DMS153 treated with DMSO at 0.1 percent for 48 hours (cell line): ENCODE data around the gene SLC34A1.
"Not testable (repeated sequence)": the region's sequence is repeated elsewhere in the genome, so short reads cannot be mapped to it uniquely, and the experiment has no call there.

ENCODE experiments used
- DNase-seq: peaks from one replicate; lab custom pipeline; 2025; ENCODE audit not compliant: unreplicated experiment; lab: John Stamatoyannopoulos, UW

Gene SLC34A1

GRCh38 chr5:177367981-177368868 is 16.0 kb upstream of the SLC34A1 start:
- no peak for DNase-seq

GRCh38 chr5:177368869-177369644 is 15.2 kb upstream of the SLC34A1 start:
- no peak for DNase-seq

DNA sequence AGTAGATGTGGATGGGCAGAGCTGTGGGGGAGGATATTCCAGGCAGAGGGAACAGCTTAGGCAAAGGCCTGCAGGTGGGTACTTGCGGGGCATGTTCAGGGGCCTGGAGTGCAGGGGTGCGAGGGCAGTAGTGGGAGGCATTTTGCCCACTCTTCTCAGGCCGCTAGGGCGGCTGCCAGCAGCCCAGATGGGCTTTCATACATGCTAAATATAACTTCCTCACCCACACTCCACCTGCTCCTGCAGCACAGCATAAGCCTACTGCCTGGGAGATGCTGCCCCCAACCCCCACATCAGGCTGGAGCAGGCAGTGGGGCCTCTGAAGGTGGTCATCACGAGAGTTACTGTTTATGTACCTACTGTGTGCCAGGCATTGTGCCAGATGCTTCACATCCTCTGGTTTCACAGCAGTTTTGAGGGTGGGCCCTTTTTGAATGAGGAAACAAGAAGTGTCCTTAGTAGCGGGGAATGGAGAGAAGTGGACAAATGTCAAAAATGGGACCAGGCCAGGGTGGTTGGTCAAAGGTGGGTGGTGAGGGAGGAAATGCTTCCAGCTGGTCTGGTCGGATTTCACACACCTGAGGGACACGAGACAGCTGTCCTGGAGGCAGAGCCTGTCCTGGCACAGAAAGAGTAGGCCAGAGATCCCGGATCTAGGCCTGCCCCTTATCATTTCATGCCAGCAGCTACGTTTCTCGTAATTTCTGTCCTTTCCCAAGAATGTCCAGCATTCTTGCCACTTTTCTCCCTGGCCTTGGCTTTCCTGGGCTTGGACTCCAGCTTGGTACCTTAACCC is 14.4 kb upstream of the SLC34A1 start:
- DNase-seq: no peak

DNA sequence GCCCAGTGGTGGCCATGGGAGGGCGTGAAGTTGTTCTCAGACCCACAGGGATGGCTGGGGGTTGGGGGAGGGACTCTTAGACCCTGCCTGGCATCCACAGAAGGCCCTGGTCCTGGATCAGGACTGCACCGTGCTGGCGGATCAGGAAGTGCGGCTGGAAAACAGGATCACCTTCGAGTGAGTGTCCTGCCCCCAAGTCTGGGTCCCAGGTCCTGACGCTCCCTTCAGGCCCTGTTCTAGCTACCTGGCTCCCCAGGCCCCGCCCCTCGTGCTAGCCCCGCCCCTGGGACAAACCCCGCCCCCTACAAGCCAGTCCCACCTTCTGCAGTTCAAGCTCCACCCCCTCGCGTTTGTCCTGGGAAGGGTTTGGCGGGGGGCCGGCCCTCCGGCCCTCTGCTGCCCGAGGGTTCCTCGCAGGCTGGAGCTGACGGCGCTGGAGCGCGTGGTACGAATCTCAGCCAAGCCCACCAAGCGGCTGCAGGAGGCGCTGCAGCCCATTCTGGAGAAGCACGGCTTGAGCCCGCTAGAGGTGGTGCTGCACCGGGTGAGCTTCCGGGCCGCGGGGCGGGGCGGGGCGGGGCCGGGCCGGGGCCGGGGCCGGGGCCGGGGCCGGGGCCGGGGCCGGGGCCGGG is 13.6 kb upstream of the SLC34A1 start:
- DNase-seq: peak; percentile 11

DNA sequence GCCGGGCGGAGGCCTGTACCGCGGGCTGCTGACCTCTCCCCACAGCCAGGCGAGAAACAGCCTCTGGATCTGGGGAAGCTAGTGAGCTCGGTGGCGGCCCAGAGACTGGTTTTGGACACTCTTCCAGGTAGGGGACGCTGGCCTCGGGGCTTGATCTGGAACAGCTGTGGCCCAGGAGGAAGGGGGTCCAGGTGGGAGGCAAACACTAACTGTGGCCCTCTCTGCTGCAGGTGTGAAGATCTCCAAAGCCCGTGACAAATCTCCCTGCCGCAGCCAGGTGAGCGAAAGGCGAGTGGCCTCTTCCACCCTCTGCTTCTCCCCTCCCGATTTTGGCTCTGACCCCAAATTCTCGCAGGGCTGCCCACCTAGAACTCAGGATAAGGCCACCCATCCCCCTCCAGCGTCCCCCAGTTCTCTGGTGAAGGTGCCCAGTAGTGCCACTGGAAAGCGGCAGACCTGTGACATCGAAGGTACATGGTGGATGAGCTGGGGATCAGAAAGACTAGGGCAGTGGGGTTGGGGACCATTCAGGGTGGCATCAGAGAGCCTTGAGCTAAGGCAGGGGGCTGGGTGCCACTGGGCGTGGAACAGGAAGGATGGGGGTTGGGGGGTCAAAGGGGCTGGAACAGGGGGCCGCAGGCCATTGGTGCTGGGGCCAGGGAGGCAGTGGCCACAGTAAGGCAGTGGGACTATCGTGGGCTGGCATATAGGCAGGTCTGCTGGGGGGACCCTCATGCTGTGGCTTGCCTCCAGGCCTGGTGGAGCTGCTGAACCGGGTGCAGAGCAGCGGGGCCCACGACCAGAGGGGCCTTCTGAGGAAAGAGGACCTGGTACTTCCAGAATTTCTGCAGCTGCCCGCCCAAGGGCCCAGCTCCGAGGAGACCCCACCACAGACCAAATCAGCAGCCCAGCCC is 12.9 kb upstream of the SLC34A1 start:
- no peak for DNase-seq

GRCh38 chr5:177372034-177372896 is 12.0 kb upstream of the SLC34A1 start:
- no peak for DNase-seq

DNA sequence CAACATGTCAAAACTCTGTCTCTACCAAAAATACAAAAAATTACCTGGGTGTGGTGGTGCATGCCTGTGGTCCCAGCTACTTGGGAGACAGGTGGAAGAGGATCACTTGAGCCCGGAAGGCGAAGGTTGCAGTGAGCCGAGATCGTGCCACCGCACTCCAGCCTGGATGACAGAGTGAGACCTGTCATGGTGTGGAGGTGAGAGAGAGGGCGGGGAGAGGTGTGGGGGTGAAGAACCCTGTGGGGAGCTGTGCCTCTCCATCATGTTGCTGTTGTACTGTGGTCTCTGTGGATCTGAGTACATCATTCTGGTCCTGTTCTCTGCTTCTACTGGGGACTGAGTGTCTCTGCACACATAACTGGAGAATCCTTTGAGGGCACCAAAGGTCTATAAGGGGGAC is 11.3 kb upstream of the SLC34A1 start:
- no peak for DNase-seq

- no peak for DNase-seq
Observed at GRCh38 chr5:177373806-177374205, 10.4 kb upstream of the SLC34A1 start.

GRCh38 chr5:177374211-177374610 is 10.0 kb upstream of the SLC34A1 start:
- no peak for DNase-seq

DNA sequence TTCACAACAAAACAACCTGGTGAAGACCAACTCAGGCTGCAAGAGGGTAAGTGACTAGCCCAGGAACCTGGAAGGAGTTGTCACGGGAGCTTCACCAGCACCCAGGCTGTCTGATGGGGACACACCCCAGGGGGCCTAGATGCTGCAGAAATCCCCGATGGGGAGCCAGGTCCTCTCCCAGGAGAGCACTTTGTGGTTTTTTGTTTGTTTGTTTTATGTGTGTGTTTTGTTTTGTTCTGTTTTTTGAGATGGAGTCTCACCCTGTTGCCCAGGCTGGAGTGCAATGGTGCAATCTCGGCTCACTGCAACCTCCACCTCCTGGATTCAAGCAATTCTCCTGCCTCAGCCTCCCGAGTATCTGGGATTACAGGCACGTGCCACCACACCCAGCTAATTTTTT is 8.7 kb upstream of the SLC34A1 start:
- not testable (repeated sequence) for DNase-seq

DNA sequence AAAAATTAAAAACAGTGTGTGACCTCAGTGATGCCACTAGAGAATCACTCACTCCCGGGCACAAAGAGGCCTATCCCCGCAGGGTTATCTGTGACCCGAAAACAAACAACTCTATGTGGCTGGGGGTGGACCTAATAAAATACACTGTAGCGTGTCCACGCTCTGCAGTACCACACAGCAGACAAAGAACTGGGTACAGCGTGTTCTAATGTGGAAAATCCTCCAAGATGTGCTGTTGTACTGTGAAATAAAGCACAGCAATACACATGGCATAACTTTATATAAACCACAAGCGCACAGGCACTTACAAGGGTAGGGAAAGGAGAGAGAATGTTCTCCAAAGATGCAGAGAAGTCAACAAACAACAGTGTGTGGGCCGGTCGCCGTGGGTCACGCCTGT is 8.1 kb upstream of the SLC34A1 start:
- no peak for DNase-seq

- no peak for DNase-seq
Observed at GRCh38 chr5:177377851-177378776, 6.1 kb upstream of the SLC34A1 start.

- no peak for DNase-seq
Observed at GRCh38 chr5:177378884-177379883, 5.0 kb upstream of the SLC34A1 start.

DNA sequence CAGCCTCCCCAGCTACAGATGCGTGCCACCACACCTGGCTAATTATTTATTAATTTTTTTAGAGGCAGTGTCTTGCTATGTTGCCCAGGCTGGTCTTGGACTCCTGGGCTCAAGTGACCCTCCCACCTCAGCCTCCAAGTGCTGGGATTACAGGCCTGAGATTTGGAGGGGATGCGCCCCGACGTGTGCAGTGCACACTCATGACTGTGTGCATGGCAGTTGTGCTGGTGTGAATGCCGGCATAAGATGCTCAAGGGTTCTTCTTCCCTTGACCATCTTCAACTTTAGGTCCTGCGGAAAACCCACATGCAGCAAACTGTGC is 3.5 kb upstream of the SLC34A1 start:
- DNase-seq: no peak

DNA sequence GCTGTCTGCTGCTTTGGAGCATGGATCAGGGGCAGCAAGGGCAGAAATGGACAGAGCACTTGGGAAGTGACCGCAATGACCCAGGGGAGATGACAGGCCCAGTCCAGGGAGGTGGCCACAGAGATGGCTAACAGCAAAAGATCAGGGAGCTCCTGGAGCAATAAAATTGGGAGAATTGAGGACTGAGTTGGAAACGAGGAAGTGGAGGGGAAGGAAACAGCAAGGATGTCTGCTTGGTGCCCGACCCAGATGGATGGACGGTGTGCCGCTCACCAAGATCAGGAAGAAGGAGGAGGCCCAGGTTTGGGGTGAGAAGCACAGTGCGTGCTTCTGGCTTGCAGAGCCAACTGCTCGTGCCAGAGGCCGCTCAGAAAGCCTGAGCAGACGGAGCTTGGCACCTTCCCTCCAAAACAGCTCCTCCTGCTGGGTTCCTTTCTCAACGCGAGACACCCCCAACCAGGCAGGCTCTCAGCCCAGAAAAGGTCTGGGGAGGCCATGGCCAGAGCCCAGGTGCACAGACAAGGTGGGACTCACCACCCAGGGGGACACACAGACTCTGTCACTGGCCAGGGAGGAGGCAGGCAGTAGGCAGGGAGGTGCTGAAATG is 1.7 kb upstream of the SLC34A1 start:
- no peak for DNase-seq

GRCh38 chr5:177383181-177383580 is 1.1 kb upstream of the SLC34A1 start:
- no peak for DNase-seq
